HG02798 (cell line): ENCODE measurements around the gene FANCE.
"Not testable (repeated sequence)": the region's sequence is repeated elsewhere in the genome, so short reads cannot be mapped to it uniquely, and the experiment has no call there.

ENCODE experiments used
- ATAC-seq: cut with Tn5 transposase; IDR thresholded peaks from one replicate; pipeline ENCODE4 v1.9.1; 2021; ENCODE audit warnings: mild to moderate bottlenecking; ENCODE audit not compliant: unreplicated experiment, poor library complexity

The FANCE gene

GRCh38 chr6:35496036-35496840, 44.1 kb downstream of the FANCE start:
- no peak for ATAC-seq

GRCh38 chr6:35496841-35497570, 44.9 kb downstream of the FANCE start, which contains the start of gene TEAD3:
TSS of gene TEAD3 (minus strand) at chr6:35497079.
- peak; percentile 45 for ATAC-seq

GRCh38 chr6:35497571-35498421, 45.7 kb downstream of the FANCE start:
- no peak for ATAC-seq

- no peak for ATAC-seq
These were observed 46.4 kb downstream of the FANCE start for GRCh38 chr6:35498422-35499067.

- no peak for ATAC-seq
These were observed 47.2 kb downstream of the FANCE start for GRCh38 chr6:35499372-35499771.

GRCh38 chr6:35500782-35501181, 48.6 kb downstream of the FANCE start:
- ATAC-seq: no peak

- no peak for ATAC-seq
These were observed 49.6 kb downstream of the FANCE start for GRCh38 chr6:35501784-35502183.

GRCh38 chr6:35503534-35503933, 51.4 kb downstream of the FANCE start:
- no peak for ATAC-seq

- no peak for ATAC-seq
These were observed 53.9 kb downstream of the FANCE start for GRCh38 chr6:35505999-35506412.

- ATAC-seq: no peak
These were observed 54.4 kb downstream of the FANCE start for GRCh38 chr6:35506536-35506935.

- ATAC-seq: no peak
These were observed 55.1 kb downstream of the FANCE start for GRCh38 chr6:35507221-35507620.

- ATAC-seq: no peak
These were observed 55.9 kb downstream of the FANCE start for GRCh38 chr6:35508027-35508426.

GRCh38 chr6:35508542-35508941, 56.4 kb downstream of the FANCE start:
- ATAC-seq: no peak

GRCh38 chr6:35510916-35511561, 58.9 kb downstream of the FANCE start:
- no peak for ATAC-seq

- no peak for ATAC-seq
These were observed 59.4 kb downstream of the FANCE start for GRCh38 chr6:35511562-35511941.

- ATAC-seq: no peak
These were observed 59.9 kb downstream of the FANCE start for GRCh38 chr6:35512006-35512405.

GRCh38 chr6:35512740-35513139, 60.6 kb downstream of the FANCE start, which contains the start of gene TULP1:
TSS of gene TULP1 (minus strand) at chr6:35512896. CDS start at chr6:35512858, 38 bp downstream.
- no peak for ATAC-seq

GRCh38 chr6:35514587-35514986, 62.4 kb downstream of the FANCE start:
- no peak for ATAC-seq

GRCh38 chr6:35515939-35516338, 63.8 kb downstream of the FANCE start:
- not testable (repeated sequence) for ATAC-seq
